Measurements from ENCODE around the gene MRPL38.
"Not testable (repeated sequence)": the region's sequence is repeated elsewhere in the genome, so short reads cannot be mapped to it uniquely, and the experiment has no call there.

Gene MRPL38

DNA sequence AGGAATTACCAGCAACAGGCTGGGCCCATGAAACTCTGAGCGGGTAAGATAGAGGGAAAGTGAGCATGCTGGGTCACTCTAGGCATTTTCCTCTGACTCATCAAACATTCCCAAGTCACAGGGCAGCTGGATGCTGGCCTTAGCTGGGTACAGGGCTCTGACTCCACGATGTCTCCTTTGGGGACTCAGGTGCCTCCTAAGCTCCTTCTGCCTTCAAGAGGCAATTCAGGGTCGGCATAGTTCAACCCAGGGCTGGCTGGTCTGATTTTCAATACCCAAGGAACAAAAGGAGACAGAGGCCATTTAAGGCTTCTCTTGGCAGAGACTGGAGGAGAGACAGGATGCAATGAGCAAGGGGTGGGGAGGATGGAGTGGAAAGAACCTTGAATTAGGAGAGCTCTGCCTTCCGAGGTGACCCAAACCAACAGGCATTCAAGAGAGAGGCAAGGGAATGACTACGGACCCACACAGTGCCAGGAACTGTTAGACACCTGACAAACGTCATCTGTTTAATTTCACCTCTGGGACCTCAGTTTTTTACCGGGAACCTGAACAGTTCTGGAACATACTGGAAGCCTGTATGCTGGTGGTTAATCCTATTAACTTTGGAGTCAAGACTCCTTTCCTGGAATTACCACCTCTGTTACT, 50.5 kb downstream of the MRPL38 start:
- no peak for DNase-seq (ENCODE audit: low read depth)

DNA sequence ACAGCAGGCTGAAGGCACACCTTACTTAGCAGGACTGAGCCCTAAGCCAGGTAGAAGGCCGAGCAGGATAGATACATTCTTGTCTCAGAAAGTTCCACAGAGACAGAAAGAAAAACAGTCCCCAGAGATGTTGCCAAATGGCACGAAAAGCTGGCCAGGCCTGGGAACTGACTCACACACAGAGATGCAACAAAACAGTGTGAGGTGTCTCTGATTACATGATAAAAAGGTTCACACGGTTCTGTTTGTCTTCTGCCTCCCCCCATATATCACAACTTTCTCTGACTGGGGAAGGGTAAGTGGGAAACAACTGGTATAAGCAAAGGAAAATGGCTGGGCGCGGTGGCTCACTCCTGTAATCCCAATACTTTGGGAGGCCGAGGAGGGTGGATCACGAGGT, 51.3 kb downstream of the MRPL38 start:
- DNase-seq (ENCODE audit: low read depth): no peak

- not testable (repeated sequence) for DNase-seq (ENCODE audit: low read depth)
Measured at GRCh38 chr17:75851693-75851991, 53.0 kb downstream of the MRPL38 start.

DNA sequence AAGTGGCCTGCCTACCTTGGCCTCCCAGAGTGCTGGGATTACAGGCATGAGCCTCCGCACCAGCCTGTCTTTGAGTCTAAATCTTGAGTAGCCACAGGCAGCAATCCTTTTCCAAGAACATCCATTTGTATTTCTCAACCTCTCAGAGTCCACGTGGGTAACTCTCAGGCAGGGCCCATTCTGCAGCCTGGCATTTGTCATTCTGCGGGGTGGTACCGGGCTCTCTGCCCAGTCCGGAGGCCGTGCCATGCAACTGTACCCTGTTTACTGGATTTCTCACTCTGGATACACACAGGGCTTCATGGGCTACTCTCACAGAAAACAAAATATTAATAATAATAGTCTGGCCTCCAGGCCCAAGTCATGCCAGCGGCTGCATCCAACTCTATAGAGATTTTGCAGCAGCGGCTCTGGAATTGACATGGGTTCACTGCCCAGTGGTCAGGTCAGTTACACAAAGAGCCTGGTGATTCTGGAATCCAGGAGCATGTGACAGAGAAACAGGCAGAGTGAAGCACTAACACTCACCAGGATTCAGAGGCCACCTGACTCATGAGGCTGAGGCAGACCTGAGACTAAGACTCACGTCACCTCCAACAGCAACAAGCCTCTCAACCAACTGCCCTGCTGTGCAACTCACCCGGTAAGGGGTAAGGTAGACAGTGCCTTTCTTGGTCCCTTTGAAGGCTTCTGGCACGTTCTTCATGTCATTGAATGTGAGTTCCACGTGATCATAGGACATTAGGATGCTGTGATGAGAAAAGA, 53.6 kb downstream of the MRPL38 start:
- DNase-seq (ENCODE audit: low read depth): no peak

DNA sequence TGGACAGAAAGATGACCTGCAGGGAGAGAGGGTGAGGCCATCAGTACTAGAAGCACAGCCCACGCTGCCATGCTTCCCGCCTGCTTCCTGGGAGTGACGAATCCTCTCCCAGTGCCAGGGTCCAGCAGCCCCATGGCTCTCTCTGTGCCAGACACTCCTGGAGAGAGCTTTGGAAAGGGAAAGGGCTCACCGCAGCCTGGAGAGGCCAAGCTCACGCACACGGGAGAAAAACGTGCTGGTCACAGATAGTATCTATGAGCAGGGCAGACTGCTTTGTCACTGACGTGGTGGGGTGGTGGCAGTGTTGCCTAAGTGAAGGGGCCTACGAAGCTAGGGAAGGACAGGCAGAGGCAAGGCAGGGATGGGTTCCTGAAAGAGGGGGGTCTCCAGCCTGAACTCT, 55.0 kb downstream of the MRPL38 start:
- DNase-seq (ENCODE audit: low read depth): no peak

GRCh38 chr17:75849279-75849646, 55.4 kb downstream of the MRPL38 start:
- DNase-seq (ENCODE audit: low read depth): no peak
